ENCODE results near the gene MCC.
A peak's percentile ranks its signal among the peaks of the same experiment; 100 is the strongest.

The MCC gene

DNA sequence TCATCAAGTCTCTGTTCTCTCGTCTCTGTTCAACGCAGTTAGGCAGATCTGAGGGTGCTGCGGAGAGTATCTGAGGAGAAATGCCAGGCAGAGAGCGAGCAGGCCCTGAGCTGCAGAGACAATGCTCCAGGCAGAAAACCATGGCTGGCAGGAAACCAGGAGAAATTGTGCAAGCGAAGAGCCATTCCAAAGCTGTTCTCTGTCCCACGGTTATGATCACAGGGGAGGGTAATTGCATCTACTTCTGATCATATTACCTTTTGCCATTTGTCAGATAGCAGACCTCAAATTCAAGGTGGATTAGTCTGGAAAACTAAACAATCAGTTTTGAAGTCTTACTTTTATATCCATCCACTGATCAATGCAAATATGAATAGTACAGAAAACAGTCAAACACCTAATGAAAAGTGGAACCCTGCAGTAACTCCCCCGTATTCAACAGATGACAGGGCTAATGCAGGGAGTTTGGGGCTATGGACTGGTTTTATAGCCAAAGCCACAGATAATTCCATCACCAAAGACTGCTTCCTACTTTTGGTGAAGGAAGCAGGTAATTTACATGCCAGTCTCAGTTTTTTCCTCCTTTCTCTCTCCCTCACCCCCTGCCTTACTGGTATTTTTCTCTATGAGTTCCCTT, 283.6 kb downstream of the MCC start:
- DNase-seq, result peak in 24 of 56 donors; percentile 6 to 61 (median 16)

- no peak for DNase-seq
Measured at GRCh38 chr5:113203916-113204315, 284.3 kb downstream of the MCC start.

DNA sequence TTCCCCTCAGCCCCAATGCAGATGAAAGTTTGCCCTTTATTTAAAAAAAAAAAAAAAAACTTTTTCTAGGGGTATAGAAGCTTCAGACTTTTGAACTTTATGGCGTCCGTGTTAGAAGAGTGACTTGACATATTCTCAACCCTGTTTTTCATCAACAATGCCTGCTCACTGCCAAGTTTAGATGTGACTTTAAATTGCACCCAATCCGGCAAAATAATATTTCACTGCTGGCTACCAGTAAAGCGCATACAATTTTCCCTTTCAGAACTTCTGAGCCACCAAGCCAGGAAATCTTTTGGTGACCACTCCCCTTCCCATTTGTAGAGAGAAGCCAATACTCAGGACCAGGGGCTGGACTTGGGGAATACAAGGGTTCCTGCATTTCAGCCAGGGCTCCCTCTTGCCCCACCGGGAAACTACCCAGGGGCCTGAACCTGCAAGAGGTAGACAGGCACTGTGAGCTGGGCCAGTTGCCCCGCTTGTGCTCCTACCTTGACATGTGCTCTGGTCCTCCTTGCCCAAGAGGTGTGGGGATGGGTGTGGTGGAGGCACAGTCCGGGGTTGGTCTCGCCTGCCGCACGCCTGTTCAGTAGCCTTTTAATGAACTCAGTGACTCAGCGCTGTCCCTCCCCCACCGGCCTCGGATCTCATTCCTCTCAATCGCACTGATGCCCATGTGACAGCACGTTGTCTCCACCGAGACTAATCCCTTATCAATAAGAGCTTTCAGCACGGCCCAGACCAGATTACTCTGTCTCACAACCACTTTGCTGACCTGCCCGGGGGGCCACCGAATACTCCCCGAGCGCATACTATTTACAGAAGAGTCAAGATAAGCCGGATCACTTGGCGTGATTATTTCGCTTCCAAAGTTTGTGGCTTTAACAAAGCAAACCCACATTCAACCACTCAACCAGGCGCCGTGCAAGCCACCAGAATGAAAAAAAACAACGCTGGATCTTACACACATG, 285.2 kb downstream of the MCC start:
- peak in 12 of 56 donors; percentile 4 to 53 (median 14) for DNase-seq

DNA sequence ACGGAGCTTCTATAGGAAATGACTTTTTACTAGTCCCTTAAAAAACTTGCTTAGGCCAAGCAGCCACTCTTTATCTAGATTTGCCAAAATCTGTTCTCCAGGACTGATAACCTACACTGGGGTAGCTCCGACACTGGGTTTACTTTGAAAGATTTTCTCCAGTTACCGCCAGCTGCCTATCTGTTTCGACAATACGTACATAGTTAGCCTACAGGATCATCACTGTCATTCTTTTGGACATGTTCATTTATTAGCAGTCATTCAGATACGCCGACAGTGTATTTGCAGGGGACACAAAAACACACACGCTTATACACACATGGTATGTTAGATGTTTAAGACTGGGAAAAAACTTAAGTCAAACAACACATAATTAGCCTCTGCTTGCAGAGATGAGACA, 286.0 kb downstream of the MCC start:
- DNase-seq, result no peak

- no peak for DNase-seq
Measured at GRCh38 chr5:113201715-113202114, 286.5 kb downstream of the MCC start.

DNA sequence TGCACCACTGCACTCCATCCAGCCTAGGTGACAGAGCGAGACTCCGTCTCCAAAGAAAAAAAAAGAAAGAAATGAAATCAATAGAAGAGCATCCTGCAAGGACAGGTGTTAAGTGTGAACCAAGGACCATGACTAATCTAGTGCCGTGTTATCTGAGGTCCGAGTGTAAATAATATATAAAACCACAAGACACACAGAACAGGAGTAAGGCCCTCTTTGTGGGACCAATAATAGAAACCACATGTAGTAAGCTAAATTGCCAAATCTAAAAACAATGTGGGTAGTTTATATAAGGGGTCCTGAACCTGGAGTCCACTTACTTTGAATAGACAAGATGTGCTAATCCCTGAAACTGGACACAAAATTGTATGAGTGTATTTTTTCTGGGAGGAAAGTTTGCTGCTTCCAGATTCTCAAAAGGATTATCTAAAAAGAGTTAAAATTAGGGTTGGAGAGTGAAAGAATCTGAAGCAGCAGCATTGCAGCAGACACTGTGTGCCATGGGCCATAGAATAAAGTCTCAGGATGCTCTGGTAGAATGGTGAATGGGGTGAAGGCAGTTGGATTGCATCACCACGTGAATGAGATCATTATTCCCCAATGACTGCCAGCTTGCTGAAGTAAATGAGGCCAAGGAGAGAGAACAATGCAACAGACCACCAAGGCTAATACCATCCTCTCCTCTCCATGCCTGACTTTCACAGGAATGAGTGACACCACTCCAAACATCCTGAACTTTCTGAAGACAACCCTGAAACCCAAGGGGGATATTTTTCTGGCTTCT, 288.9 kb downstream of the MCC start:
- no peak for DNase-seq

DNA sequence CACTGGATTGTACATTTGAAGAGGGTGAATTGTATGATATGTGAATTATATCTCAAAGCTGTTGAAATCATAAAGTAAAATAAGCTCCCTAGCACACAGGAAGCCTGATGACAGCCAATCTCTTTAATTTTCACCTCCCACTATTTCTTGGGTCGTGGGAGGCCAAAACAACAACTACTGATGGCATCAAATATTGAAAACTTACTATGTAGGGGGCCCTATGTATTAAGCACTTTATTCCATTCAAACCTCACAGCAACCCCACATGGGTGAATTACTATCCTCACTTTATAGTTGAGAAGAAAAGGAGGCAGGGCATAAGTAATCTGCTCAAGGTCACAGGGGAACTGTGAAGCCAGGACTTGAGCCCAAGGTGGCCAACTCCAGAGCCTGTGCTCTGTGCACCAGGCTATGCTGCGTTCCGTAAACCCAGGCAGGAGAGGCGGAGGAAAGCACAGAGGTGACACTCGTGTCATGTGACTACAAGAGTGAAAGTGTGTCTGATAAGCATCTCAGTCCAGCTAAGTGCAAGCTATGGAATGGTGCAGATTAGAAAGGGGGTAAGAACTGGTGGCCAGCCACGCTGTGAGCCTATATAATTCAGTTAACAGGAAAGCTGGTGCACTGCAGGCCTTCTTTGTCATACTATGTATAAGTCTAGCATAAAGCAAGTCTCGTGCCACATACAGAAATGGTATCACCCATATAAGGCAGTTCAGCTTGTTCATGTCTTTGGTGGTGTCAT, 290.6 kb downstream of the MCC start:
- no peak for DNase-seq

GRCh38 chr5:113195771-113196170, 292.5 kb downstream of the MCC start:
- DNase-seq, result no peak

- no peak for DNase-seq
Measured at GRCh38 chr5:113195251-113195650, 293.0 kb downstream of the MCC start.

DNA sequence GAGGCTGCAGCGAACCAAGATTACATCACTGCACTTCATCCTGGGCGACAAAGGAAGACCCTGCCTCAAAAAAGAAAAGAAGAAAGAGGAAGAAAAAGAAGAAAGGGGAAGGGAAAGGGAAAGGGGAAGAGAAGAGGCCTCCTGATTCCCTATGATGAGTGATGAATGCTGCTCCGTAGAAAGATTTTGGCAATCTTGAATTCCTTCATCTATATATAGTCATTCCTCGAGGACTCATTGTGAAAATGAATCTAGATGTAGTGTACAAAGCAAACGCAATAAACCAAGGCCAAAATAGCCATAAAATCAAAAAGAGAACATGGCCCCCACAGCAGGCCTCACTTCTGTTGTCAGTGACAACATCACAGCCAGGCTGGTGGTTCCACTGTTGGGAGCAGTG, 293.7 kb downstream of the MCC start:
- no peak for DNase-seq

- DNase-seq, result no peak
Measured at GRCh38 chr5:113194125-113194524, 294.1 kb downstream of the MCC start.

DNA sequence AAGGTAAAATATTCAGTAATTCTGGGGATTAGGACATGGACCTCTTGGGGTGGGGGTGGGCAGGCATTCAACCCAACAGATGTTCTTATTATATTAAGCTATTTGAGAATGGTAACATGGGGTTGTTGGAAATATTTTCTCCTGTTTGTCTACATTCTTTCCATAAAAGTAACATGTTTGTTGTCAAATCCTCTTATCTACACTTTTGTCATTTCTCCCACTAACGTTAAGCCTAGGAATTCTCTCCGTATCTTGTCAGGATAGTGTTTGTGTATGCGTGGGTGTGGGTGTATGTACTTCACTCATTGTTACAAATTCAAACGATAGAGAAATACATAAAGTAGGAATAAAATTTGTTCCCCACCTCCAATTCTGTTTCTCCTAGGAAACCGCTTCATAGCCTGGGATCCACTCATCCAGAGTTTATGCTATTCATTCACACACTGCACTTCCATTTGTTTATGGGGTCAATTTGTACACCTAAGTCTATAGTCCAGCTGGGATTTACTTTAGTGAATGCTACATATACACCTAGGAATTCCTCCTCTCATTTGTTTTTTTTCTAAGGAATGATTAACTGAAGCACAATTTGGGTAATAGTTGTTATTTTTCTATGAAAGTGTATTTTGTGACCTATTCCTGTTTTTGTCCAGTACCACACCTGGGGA, 294.8 kb downstream of the MCC start:
- DNase-seq, result no peak

DNA sequence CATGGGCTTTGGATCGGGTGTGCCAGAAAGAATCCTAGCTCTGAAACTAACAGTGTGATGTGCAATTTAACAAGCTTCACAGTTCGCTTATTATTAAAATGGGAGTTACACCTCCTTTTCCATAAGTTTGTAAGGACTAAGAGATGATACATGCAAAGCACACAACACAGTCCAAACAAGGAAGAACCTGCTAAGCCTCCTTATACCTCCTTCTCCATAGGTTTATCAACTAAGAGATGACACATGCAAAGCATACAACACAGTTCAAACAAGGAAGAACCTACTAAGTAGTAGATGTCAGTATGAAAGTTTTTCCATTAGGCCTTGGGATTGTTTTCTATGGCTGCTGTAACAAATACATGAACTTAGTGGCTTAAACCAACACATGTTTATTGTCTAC, 295.7 kb downstream of the MCC start:
- no peak for DNase-seq

- DNase-seq, result no peak
Measured at GRCh38 chr5:113190347-113190746, 297.9 kb downstream of the MCC start.

- DNase-seq, result no peak
Measured at GRCh38 chr5:113189291-113189690, 299.0 kb downstream of the MCC start.

DNA sequence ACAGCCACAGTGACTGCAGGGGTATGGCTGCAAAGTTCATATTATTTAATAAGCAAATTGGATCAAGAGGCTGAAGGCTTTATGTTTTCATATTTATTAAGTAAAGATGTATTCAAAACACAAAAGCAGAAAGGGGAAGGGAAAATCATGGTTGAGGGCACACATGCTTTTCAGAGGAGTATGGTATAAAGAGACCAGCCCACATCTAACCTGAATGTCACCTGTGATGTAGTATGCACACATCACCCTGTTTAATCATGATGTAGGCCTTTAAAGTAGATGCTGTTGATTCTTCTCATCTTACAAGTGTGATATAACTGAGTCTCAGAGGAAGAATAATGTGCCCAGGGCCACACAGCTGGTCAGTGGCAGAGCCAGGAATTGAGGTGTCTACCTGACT, 299.8 kb downstream of the MCC start:
- DNase-seq, result no peak

DNA sequence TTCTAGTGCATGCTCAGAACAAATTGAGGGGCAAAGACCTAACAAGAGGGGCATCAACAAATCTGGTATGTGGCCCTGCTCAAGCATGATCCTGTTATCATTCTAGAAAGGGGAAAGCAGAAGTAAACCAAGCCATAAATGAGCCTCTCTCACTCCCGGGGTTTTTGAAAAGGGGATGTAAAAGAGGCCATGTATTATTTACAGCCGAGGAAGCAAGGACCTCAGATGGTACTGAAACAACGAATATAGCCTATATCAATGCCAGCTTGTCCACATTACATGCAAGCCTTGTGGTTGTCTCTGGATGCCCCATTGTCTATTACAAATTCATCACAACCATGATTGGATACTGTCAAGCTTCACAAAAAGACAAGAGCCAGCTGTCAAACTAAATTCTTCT, 300.3 kb downstream of the MCC start:
- no peak for DNase-seq

DNA sequence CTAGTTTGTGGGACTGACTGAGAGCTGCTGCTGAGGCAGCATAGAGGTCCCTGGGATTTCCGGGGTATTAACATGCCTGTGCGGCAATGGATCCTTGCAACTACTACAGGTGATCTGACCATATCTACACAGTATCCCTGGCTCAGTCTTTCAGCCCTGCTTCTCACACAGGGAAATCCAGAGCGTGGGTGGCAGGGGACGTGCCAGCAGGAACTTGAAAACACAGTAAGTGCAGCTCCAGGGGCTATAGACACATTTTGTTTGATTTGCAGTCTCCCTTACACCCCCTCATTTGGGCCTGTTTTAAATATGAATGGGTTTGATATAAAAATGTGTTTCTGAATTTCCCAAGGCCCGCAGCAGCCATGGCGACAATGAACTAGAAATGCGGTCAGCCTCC, 302.2 kb downstream of the MCC start:
- DNase-seq, result no peak

DNA sequence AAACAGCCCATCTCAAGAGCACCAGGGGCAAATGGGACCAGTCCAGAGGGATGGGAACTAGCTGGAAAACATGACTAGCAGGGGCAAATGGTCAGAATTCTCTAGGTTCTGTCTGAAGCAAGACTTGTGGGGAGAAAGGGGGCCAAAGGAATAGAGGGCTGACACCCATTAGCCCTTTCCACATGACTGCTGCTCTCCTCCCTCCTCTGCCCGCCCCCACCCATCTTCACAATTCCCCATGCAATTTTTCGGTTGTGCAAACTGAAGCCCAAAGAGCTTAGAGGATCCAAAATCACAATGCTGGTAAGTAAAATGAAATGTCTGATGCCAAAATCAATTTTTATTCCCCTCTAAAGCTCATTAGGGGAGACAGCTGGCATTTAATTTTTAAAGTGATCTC, 304.6 kb downstream of the MCC start:
- DNase-seq, result no peak

- DNase-seq, result no peak
Measured at GRCh38 chr5:113182658-113183344, 305.5 kb downstream of the MCC start.
